MM.1S (cell line): ENCODE results near the gene GNAL.

Experiments
- DNase-seq: peaks from one replicate; pipeline ENCODE4 v3.0.0-alpha.2; 2015
- H2AFZ ChIP-seq: fragments of 300-600 bp; sonication (generic); 2 replicates; pipeline ENCODE4 v1.6.0; 2016; ENCODE audit warnings: antibody characterized with exemption, low read length
- H3F3A ChIP-seq: fragments of 300-600 bp; sonication (generic); 2 replicates; pipeline ENCODE4 v1.6.1; 2016; ENCODE audit warnings: mild to moderate bottlenecking, antibody characterized with exemption, low read length, moderate library complexity, mixed read lengths; ENCODE audit not compliant: insufficient read depth
- H3K27ac ChIP-seq: fragments of 300-600 bp; sonication (generic); 2 replicates; pipeline ENCODE4 v1.5.1; 2016; ENCODE audit warnings: mild to moderate bottlenecking, low read length
- H3K27me3 ChIP-seq: fragments of 300-600 bp; sonication (generic); replicated peaks from 2 replicates; pipeline ENCODE4 v1.6.0; 2016; ENCODE audit warnings: low read length; ENCODE audit not compliant: insufficient read depth
- H3K36me3 ChIP-seq: fragments of 300-600 bp; sonication (generic); replicated peaks from 2 replicates; pipeline ENCODE4 v1.6.1; 2016; ENCODE audit warnings: mild to moderate bottlenecking, low read length, mixed read lengths; ENCODE audit not compliant: insufficient read depth
- H3K4me1 ChIP-seq: fragments of 300-600 bp; sonication (generic); 2 replicates; pipeline ENCODE4 v1.6.1; 2016; ENCODE audit warnings: low read length, mixed read lengths
- H3K4me2 ChIP-seq: fragments of 300-600 bp; sonication (generic); 2 replicates; pipeline ENCODE4 v1.6.0; 2016; ENCODE audit warnings: low read depth, low read length
- H3K4me3 ChIP-seq: fragments of 300-600 bp; sonication (generic); 2 replicates; pipeline ENCODE4 v1.5.1; 2016; ENCODE audit warnings: low read length, mixed read lengths
- H3K79me2 ChIP-seq: fragments of 300-600 bp; sonication (generic); 2 replicates; pipeline ENCODE4 v1.6.1; 2016; ENCODE audit warnings: mixed run types, low read length, mixed read lengths
- H3K9ac ChIP-seq: fragments of 300-600 bp; sonication (generic); 2 replicates; pipeline ENCODE4 v1.6.1; 2016; ENCODE audit warnings: low read length, mixed read lengths
- H3K9me2 ChIP-seq: fragments of 300-600 bp; sonication (generic); replicated peaks from 2 replicates; pipeline ENCODE4 v1.6.1; 2016; ENCODE audit warnings: mild to moderate bottlenecking, low read length, mixed read lengths; ENCODE audit not compliant: insufficient read depth
- H3K9me3 ChIP-seq: fragments of 300-600 bp; sonication (generic); replicated peaks from 2 replicates; pipeline ENCODE4 v1.6.1; 2016; ENCODE audit warnings: mild to moderate bottlenecking, low read length, mixed read lengths; ENCODE audit not compliant: insufficient read depth
- H4K20me1 ChIP-seq: fragments of 300-600 bp; sonication (generic); 2 replicates; pipeline ENCODE4 v1.6.1; 2016; ENCODE audit warnings: mild to moderate bottlenecking, low read length, moderate library complexity, mixed read lengths; ENCODE audit not compliant: insufficient read depth
- CTCF ChIP-seq: fragments of 300-600 bp; sonication (generic); IDR thresholded peaks from 2 replicates; pipeline ENCODE4 v1.5.1; 2016; ENCODE audit warnings: antibody characterized with exemption, low read length, mixed read lengths
- EZH2 ChIP-seq: fragments of 300-600 bp; sonication (generic); optimal IDR thresholded peaks from 2 replicates; pipeline ENCODE3; 2017; ENCODE audit warnings: low read depth, mild to moderate bottlenecking, antibody characterized with exemption, low read length, mixed read lengths
- EZH2phosphoT487 ChIP-seq: fragments of 300-600 bp; sonication (generic); IDR thresholded peaks from 2 replicates; pipeline ENCODE4 v1.6.1; 2018; ENCODE audit warnings: antibody characterized with exemption, low read length

GNAL gene

DNA sequence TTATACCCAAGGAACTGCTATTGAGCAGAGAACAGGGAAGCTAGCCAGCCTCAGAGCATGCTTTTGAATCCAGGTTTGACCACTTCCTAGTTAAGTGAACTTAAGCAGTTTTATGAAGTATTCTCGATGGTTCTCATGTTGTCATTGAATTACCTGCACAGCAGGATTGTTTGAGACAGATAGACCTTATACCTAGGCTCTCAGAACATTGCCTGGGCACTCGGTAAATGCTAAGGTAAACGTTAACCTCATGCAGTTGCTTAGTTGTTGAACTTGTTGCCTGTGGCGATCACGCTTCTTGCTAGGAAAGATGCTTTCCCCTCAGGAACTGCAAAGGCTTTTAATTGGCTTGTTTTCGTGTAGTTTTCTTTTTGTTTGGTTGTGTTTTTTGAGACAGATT lies 128.2 kb downstream of the GNAL start:
- H3K9ac ChIP-seq: no peak overlapping the region
- no peak for DNase-seq
- no peaks in the 10 kb centered on the region for H3K9me2 ChIP-seq
- H3K36me3 ChIP-seq: no peaks in the 10 kb centered on the region
- H4K20me1 ChIP-seq: no peaks in the 10 kb centered on the region
- TF ChIP-seq EZH2phosphoT487: no peak
- TF ChIP-seq CTCF: no peak
- no peak for TF ChIP-seq EZH2
- no peak overlapping the region for H3K27ac ChIP-seq
- H3K4me3 ChIP-seq: no peak overlapping the region
- peaks cover 19% of the 10 kb centered on the region; the same call in 1 of the 2 replicates for H3K27me3 ChIP-seq
- no peaks in the 10 kb centered on the region for H3K79me2 ChIP-seq
- no peak overlapping the region for H3K4me2 ChIP-seq
- H3K9me3 ChIP-seq: no peaks in the 10 kb centered on the region
- H3K4me1 ChIP-seq: peaks cover 3% of the 10 kb centered on the region; the same call in 1 of the 2 replicates
- H2AFZ ChIP-seq: no peak overlapping the region
- H3F3A ChIP-seq: no peaks in the 10 kb centered on the region

DNA sequence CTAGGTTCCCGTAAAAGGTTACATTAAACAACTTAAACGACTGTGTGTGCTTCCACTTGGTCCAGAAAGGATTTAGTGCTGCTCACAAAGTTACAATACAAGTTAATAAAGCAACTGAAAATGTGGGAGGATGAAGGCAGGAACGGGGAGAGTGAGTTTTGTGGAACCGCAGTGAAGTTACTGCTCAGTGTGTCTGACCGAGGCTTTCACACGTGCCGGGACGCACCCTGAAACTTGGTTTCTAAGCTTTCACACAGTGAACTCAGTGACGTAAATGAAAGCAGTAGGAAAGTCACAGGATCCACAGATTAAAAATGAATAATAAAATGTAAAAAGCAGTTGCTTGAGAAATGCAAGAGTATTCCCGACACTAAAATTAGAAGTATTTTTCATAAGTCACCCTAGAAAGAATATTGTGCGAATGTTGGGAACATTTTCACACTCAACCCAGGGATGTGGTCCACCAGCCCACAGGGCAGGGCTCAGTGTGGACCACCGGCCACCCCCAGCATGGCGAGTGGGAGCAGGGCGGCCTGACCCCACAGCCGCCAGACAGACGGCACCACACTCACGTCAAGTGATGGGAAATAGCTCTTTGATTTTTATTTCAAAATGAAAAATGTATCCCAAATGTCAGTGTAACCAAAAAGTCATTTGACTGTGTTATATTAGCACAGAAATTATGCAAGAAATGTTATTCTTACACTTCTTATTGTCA lies 129.6 kb downstream of the GNAL start:
- Histone ChIP-seq H3K9me3 (no peaks in the 10 kb centered on the region), H3K4me1 (peaks cover 3% of the 10 kb centered on the region; the same call in 1 of the 2 replicates), H3K9me2 (no peaks in the 10 kb centered on the region), H3K27me3 (peaks cover 19% of the 10 kb centered on the region; the same call in 1 of the 2 replicates), H3K4me2 (peak overlapping the region; percentile 34; the same call in 1 of the 2 replicates), H2AFZ (no peak overlapping the region), H3K36me3 (no peaks in the 10 kb centered on the region), H3K79me2 (no peaks in the 10 kb centered on the region), H3K27ac (no peak overlapping the region), H3K9ac (no peak overlapping the region), H3F3A (no peaks in the 10 kb centered on the region), H3K4me3 (no peak overlapping the region), H4K20me1 (no peaks in the 10 kb centered on the region)
- TF ChIP-seq CTCF (no peak), EZH2phosphoT487 (no peak), EZH2 (no peak)
- peak; percentile 60 for DNase-seq

DNA sequence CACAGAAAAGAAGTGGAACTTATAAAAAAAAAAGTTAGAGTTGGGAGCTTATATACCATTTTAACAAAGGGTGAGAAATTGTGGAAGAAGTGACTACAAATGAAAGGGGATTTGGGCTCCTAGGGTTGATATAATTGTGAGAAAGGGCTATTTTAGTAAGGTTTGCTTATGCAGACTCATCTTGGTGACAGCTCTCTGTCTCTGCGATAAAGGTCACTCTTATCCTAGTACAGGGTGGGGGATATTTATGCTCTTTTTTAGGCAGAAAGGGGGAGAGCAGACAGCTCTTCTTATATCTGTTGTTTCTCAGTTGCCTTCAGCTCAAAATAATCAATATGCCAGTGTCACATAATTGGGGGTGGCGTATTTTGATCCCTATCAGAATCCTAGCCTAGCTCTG lies 130.9 kb downstream of the GNAL start:
- Histone ChIP-seq H2AFZ (no peak overlapping the region), H3K9ac (no peak overlapping the region), H3F3A (no peaks in the 10 kb centered on the region), H3K27me3 (peaks cover 19% of the 10 kb centered on the region; the same call in 1 of the 2 replicates), H3K4me3 (no peak overlapping the region), H4K20me1 (no peaks in the 10 kb centered on the region), H3K79me2 (no peaks in the 10 kb centered on the region), H3K4me2 (no peak overlapping the region), H3K27ac (no peak overlapping the region), H3K9me2 (no peaks in the 10 kb centered on the region), H3K9me3 (no peaks in the 10 kb centered on the region), H3K36me3 (no peaks in the 10 kb centered on the region), H3K4me1 (peaks cover 3% of the 10 kb centered on the region; the same call in 1 of the 2 replicates)
- no peak for DNase-seq
- TF ChIP-seq EZH2phosphoT487: no peak

DNA sequence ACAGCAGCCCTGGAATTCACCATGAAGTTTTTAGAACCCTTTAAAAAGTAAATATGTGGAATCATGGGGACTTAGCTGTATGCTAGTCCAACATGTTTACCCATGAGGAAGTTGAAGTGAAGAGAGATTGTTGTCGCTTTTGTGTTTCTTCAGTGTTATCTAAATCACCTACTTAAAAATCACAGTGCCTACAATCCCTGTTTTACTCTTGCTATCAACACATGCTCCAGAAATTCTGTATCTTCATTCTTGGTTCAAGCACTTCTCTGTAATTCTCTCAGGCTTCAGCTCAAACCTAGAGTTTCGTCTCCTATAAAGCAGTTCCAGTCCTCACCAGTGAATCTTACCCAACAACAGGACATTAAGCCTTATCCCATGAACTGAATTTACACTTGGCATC lies 131.6 kb downstream of the GNAL start:
- DNase-seq: no peak
- Histone ChIP-seq H3K4me1 (peaks cover 3% of the 10 kb centered on the region; the same call in 1 of the 2 replicates), H3K9me2 (no peaks in the 10 kb centered on the region), H3K27me3 (peaks cover 19% of the 10 kb centered on the region; the same call in 1 of the 2 replicates), H3K36me3 (no peaks in the 10 kb centered on the region), H3K4me2 (no peak overlapping the region), H4K20me1 (no peaks in the 10 kb centered on the region), H3F3A (no peaks in the 10 kb centered on the region), H3K27ac (no peak overlapping the region), H3K9me3 (no peaks in the 10 kb centered on the region), H3K4me3 (no peak overlapping the region), H3K9ac (no peak overlapping the region), H2AFZ (no peak overlapping the region), H3K79me2 (no peaks in the 10 kb centered on the region)
- TF ChIP-seq CTCF: no peak
- no peak for TF ChIP-seq EZH2phosphoT487
- no peak for TF ChIP-seq EZH2
